Measurements from ENCODE around the gene FAM110D.

DNA sequence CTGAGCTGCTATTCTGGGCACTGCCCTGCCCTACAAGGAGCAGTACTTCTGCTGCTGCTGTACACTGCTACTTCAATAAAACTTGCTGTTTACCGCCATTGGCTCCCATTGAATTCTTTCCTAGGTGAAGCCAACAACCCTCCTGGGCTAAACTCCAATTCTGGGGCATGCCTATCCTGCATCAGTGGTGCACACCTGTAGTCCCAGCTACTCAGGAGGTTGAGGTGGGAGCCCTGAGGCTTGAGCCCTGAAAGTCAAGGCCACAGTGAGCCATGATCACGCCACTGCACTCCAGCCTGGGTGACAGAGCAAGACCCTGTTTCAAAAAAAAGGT, 26.1 kb upstream of the FAM110D start:
- TF ChIP-seq, protein P1, sequence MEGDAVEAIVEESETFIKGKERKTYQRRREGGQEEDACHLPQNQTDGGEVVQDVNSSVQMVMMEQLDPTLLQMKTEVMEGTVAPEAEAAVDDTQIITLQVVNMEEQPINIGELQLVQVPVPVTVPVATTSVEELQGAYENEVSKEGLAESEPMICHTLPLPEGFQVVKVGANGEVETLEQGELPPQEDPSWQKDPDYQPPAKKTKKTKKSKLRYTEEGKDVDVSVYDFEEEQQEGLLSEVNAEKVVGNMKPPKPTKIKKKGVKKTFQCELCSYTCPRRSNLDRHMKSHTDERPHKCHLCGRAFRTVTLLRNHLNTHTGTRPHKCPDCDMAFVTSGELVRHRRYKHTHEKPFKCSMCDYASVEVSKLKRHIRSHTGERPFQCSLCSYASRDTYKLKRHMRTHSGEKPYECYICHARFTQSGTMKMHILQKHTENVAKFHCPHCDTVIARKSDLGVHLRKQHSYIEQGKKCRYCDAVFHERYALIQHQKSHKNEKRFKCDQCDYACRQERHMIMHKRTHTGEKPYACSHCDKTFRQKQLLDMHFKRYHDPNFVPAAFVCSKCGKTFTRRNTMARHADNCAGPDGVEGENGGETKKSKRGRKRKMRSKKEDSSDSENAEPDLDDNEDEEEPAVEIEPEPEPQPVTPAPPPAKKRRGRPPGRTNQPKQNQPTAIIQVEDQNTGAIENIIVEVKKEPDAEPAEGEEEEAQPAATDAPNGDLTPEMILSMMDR (IDR thresholded peaks at IDR 0.05; ENCODE audit: control extremely low read depth in 1 of 3, insufficient read depth in 1 of 3, low read depth in 1 of 3, low read length in 3 of 3) = no peak
- no peak for TF ChIP-seq HDAC6 (IDR thresholded peaks at IDR 0.05; ENCODE audit: low read depth, low read length)
- TF ChIP-seq JUN (IDR thresholded peaks at IDR 0.05; ENCODE audit: low read depth, low read length) = no peak
- no peak for TF ChIP-seq ASH2L (IDR thresholded peaks at IDR 0.05; ENCODE audit: low read length)
- TF ChIP-seq POLR2AphosphoS5 (IDR thresholded peaks at IDR 0.05; ENCODE audit: low read depth, low read length) = no peak
- TF ChIP-seq NRF1 (IDR thresholded peaks at IDR 0.05; ENCODE audit: low read depth, low read length) = no peak
- no peak for TF ChIP-seq TBP (IDR thresholded peaks at IDR 0.05; ENCODE audit: low read depth, low read length)
- TF ChIP-seq TEAD4 (IDR thresholded peaks at IDR 0.05; ENCODE audit: low read depth, low read length) = no peak
- no peak for TF ChIP-seq POLR2A (IDR thresholded peaks at IDR 0.05; ENCODE audit: control extremely low read depth in 1 of 2, low read depth in 2 of 2, low read length in 2 of 2)
- no peak for TF ChIP-seq TCF12 (IDR thresholded peaks at IDR 0.05; ENCODE audit: low read depth, low read length)
- TF ChIP-seq PHF8 (conservative IDR thresholded peaks at IDR 0.05; ENCODE audit: low read depth, low read length) = no peak
